ENCODE results near the gene RPL27A. TPM values are rescaled to one million over a fixed set of nuclear protein-coding genes. Genes with fewer than 3 reads are reported as not detected.

Gene RPL27A
- 1,623 and 1,999 TPM in 2 replicates for total RNA-seq

DNA sequence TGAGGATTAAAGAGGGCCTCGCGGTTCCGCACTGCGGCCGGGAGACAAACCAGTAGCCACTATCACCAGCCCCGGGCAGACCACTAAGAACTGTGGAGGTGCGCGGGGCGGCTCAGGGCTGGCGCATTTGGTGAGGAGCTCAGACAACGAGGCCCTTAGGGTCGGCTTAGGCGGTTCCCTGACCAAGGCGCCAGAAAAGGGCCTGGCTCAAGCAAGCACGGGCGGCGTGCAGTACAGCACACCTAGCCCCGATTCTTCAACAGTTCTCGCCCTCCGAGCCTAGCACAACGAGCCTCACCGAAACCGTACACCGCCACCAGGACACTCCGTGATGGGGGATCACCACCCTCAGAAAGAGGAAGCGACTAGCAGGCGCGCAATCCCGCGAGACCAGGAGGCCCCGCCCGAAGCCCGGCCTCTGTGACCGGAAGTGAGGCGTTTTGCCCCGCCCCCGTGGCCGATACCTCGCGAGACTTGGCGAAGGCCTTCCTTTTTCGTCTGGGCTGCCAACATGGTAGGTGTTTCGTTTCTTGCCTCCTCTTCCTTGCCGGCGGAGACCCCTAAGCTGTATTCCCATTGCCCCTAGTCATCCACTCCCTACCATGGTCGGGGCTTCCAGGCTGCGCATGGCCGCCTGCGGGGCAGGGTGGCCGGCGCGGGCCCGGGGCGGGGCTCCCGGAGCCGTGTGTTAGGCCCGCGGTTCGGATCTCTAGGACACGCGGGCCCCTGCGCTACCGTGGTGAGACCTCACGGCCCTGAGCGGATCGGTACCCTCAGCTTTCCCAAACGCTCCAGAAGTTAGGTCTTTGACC, at the start of gene RPL27A, which contains the start of gene TRIM66:
TSS of gene RPL27A (plus strand) at position 490 of the 812 bp plus-strand sequence. CDS start at position 512, 22 bp downstream.
TSS of gene TRIM66 (minus strand) at position 363 of the 812 bp plus-strand sequence. CDS start 10,391 bp downstream, outside the sequence.

Other genes with a start within 250 kb of the RPL27A start
- 2.8 and 3.9 TPM in 2 replicates for gene STK33, start 88.6 kb upstream of the RPL27A start, total RNA-seq
- gene TRIM66, start 127 bp upstream of the RPL27A start, total RNA-seq = 2.5 and 5.8 TPM in 2 replicates
- 25.0 and 38.0 TPM in 2 replicates for gene AKIP1, start 228.4 kb downstream of the RPL27A start, total RNA-seq

Measured in epithelial cell of alveolus of lung (primary cell).